Naive thymus-derived CD4-positive, alpha-beta T cell (primary cell): Measurements from ENCODE around the gene PRDM2. TPM values are rescaled to one million over a fixed set of nuclear protein-coding genes. Genes with fewer than 3 reads are reported as not detected.

Experiments
- ATAC-seq: fragments of 150-1000 bp; cut with Tn5 transposase; 2 replicates; pipeline ENCODE4 v1.10.0; 2021; ENCODE audit warnings: mild to moderate bottlenecking, moderate library complexity
- CTCF ChIA-PET: fragments of 350-600 bp; sonication (Branson Sonifier 250); formaldehyde crosslinking; loops from one replicate; lab custom pipeline; 2021; ENCODE audit warnings: antibody characterized with exemption; lab: Charles Lee
- POLR2A ChIA-PET: fragments of 350-600 bp; sonication (Branson Sonifier 250); formaldehyde crosslinking; loops from one replicate; lab custom pipeline; 2021; ENCODE audit warnings: antibody characterized with exemption, inconsistent platforms; lab: Charles Lee
- DNase-seq, 9 donors: peaks; one replicate each; pipeline versions ENCODE4 v3.0.0 to v3.0.0-alpha.2; 2020 to 2022; ENCODE audit warnings: mixed read lengths in 1 of 9
- H3K27ac ChIP-seq: one replicate; pipeline ENCODE4 v1.7.0; 2013; ENCODE audit warnings: mild to moderate bottlenecking, low read depth, low read length, moderate library complexity
- H3K27me3 ChIP-seq, 2 donors: one replicate each; pipeline ENCODE4 v1.7.0; 2013; ENCODE audit warnings: low read length in 2 of 2, mild to moderate bottlenecking in 2 of 2, moderate library complexity in 2 of 2; ENCODE audit not compliant: control insufficient read depth in 2 of 2, insufficient read depth in 2 of 2
- H3K36me3 ChIP-seq, 3 experiments: 1 replicate in 2 of 3; 2 replicates in 1 of 3; pipeline ENCODE4 v1.7.0; 2013; ENCODE audit warnings: low read length in 3 of 3, mild to moderate bottlenecking in 3 of 3, moderate library complexity in 1 of 3; ENCODE audit not compliant: insufficient read depth in 3 of 3, control insufficient read depth in 2 of 3
- H3K4me1 ChIP-seq, 2 donors: one replicate each; pipeline ENCODE4 v1.7.0; 2013; ENCODE audit warnings: low read length in 2 of 2, mild to moderate bottlenecking in 2 of 2, moderate library complexity in 1 of 2; ENCODE audit not compliant: control insufficient read depth in 2 of 2, insufficient read depth in 2 of 2
- H3K4me3 ChIP-seq: 2 replicates; pipeline ENCODE4 v1.7.0; 2013; ENCODE audit warnings: mild to moderate bottlenecking, low read length
- H3K9me3 ChIP-seq, 3 experiments: 1 replicate in 2 of 3; 2 replicates in 1 of 3; pipeline ENCODE4 v1.7.0; 2013; ENCODE audit warnings: low read length in 3 of 3; ENCODE audit not compliant: control insufficient read depth in 2 of 3
- H3K27ac Mint-ChIP-seq, 9 donors: one replicate each; pipeline ENCODE4 v1.8.0; 2020 to 2022; ENCODE audit warnings: mixed read lengths in 9 of 9, mild to moderate bottlenecking in 8 of 9, moderate library complexity in 5 of 9, inconsistent platforms in 2 of 9
- H3K27me3 Mint-ChIP-seq, 5 donors: one replicate each; pipeline ENCODE4 v1.8.0; 2021 to 2022; ENCODE audit warnings: mixed read lengths in 5 of 5, mild to moderate bottlenecking in 1 of 5
- H3K36me3 Mint-ChIP-seq, 5 donors: one replicate each; pipeline ENCODE4 v1.8.0; 2020 to 2022; ENCODE audit warnings: mixed read lengths in 5 of 5, mild to moderate bottlenecking in 3 of 5, inconsistent platforms in 1 of 5
- H3K4me1 Mint-ChIP-seq, 7 donors: one replicate each; pipeline ENCODE4 v1.8.0; 2020 to 2022; ENCODE audit warnings: mixed read lengths in 7 of 7, mild to moderate bottlenecking in 3 of 7, inconsistent platforms in 1 of 7
- H3K4me3 Mint-ChIP-seq, 10 donors: one replicate each; pipeline ENCODE4 v1.8.0; 2020 to 2022; ENCODE audit warnings: mild to moderate bottlenecking in 10 of 10, mixed read lengths in 10 of 10, moderate library complexity in 6 of 10, inconsistent platforms in 2 of 10
- H3K9me3 Mint-ChIP-seq, 11 donors: one replicate each; pipeline ENCODE4 v1.8.0; 2020 to 2022; ENCODE audit warnings: mixed read lengths in 11 of 11, mild to moderate bottlenecking in 4 of 11, inconsistent platforms in 1 of 11, moderate library complexity in 1 of 11
- intact Hi-C, 2 donors: fragments of 100-400 bp; cut with micrococcal nuclease; formaldehyde crosslinking; loops; one replicate each; pipeline ENCODE4 v1.15.1; 2023
- polyA plus RNA-seq, 2 donors: library from polyadenylated mRNA; unstranded; fragments of 300-500 nt; fragmentation: Illumina TruSeq; gene quantifications; one replicate each; pipeline ENCODE4 v1.2.3, GENCODE V29; 2021
- total RNA-seq, 6 experiments: library from RNA in 5 of 6; stranded (reverse) in 5 of 6; gene quantifications; 1 replicate in 5 of 6; 2 replicates in 1 of 6; pipeline ENCODE4 v1.2.3 and lab custom pipeline; 2021 to 2026

The PRDM2 gene
- total and polyA plus RNA-seq, 7 experiments from 2014 or later: 16.3 to 142 (median 114) TPM

DNA sequence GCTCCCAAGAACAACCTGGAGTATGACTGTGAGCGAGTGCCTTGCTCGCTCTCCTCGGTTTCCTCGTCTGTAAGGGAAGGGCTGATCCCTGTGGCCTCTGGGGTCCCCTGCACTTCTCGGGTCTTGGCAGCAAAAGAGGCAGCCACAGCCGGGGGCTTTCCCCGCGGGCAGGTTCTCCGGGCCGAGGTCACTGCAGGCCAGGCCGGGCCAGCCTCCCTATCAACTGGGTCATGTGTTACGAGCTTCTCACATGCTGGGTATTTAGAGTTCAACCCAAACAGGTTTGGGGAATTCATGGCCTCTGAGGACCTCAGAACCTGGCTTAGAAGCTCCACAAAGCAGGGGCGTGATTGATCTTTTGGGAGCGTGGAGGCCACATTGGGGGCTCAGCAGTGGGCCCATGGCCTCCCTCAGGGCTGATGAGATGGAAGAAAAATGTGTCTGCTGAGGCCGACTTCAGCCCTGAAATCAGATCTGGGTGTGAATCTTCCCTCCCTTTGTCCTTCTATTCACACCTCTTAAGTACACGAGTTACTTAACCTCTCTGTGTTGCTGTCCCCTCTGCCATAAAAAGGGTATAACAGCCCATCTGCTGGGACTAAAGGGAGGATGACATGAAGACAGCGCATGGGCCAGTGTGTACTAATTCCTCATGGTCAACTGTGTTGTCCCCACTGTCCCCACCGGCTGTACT lies 103.7 kb downstream of the PRDM2 start:
- H3K27ac ChIP-seq: no peak overlapping the region
- no peaks in the 10 kb centered on the region for H3K9me3 ChIP-seq
- H3K4me3 ChIP-seq: no peak overlapping the region
- H3K4me3 Mint-ChIP-seq: no peak overlapping the region
- intact Hi-C loops: no loop called here
- peaks cover 0 to 11% (median 0%) of the 10 kb centered on the region in 3 experiments for H3K36me3 ChIP-seq
- no peaks in the 10 kb centered on the region for H3K27me3 ChIP-seq
- peaks cover 0 to 19% (median 0%) of the 10 kb centered on the region in 5 donors for H3K36me3 Mint-ChIP-seq
- H3K4me1 ChIP-seq: no peaks in the 10 kb centered on the region
- ATAC-seq: no peak
- DNase-seq: no peak
- peaks cover 0 to 1% (median 0%) of the 10 kb centered on the region in 11 donors for H3K9me3 Mint-ChIP-seq
- peak overlapping the region in 1 of 9 donors; percentile 22 for H3K27ac Mint-ChIP-seq
- CTCF ChIA-PET: no interaction called here
- H3K27me3 Mint-ChIP-seq: no peaks in the 10 kb centered on the region
- POLR2A ChIA-PET: no interaction called here
- H3K4me1 Mint-ChIP-seq: peaks cover 10 to 35% (median 25%) of the 10 kb centered on the region in 7 donors

DNA sequence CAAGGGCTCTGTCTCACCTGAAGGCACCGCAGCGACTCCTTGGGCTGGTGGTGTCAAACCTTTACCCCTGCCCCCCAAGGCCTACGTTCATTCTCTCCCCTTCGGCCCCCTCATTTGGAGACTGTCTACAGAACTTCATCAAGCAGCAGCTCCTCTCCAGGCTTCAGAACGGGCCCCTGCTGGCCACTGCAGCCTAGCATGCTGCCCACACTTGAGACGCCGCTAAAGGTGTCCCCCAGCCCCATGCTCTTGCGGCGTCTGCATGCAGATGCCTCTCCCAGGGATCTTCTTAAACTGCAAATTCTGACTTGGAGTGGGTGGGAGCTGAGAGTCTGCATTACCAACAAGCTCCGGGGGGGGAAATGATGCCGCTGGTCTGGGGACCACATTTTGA lies 104.2 kb downstream of the PRDM2 start:
- Histone ChIP-seq H3K4me1 (no peaks in the 10 kb centered on the region), H3K9me3 (no peaks in the 10 kb centered on the region), H3K27ac (no peak overlapping the region), H3K4me3 (no peak overlapping the region), H3K27me3 (no peaks in the 10 kb centered on the region), H3K36me3 (peaks cover 0 to 11% (median 0%) of the 10 kb centered on the region in 3 experiments)
- POLR2A ChIA-PET: no interaction called here
- H3K27ac Mint-ChIP-seq: peak overlapping the region in 1 of 9 donors; percentile 26
- H3K4me3 Mint-ChIP-seq: no peak overlapping the region
- H3K4me1 Mint-ChIP-seq: peaks cover 10 to 40% (median 29%) of the 10 kb centered on the region in 7 donors
- intact Hi-C loops: no loop called here
- peaks cover 0 to 16% (median 0%) of the 10 kb centered on the region in 5 donors for H3K36me3 Mint-ChIP-seq
- DNase-seq (no peak), ATAC-seq (no peak)
- no peaks in the 10 kb centered on the region for H3K27me3 Mint-ChIP-seq
- CTCF ChIA-PET: no interaction called here
- peaks cover 0 to 1% (median 0%) of the 10 kb centered on the region in 11 donors for H3K9me3 Mint-ChIP-seq

- Mint-ChIP-seq H3K4me3 (no peak overlapping the region), H3K36me3 (peaks cover 0 to 21% (median 0%) of the 10 kb centered on the region in 5 donors), H3K4me1 (peaks cover 5 to 40% (median 27%) of the 10 kb centered on the region in 7 donors), H3K27me3 (no peaks in the 10 kb centered on the region), H3K27ac (no peak overlapping the region), H3K9me3 (peaks cover 0 to 1% (median 0%) of the 10 kb centered on the region in 11 donors)
- H3K9me3 ChIP-seq: no peaks in the 10 kb centered on the region
- no peaks in the 10 kb centered on the region for H3K27me3 ChIP-seq
- no peaks in the 10 kb centered on the region for H3K4me1 ChIP-seq
- no peak overlapping the region for H3K4me3 ChIP-seq
- POLR2A ChIA-PET: no interaction called here
- intact Hi-C loops: no loop called here
- ATAC-seq (no peak), DNase-seq (no peak)
- no peak overlapping the region for H3K27ac ChIP-seq
- H3K36me3 ChIP-seq: peaks cover 0 to 11% (median 0%) of the 10 kb centered on the region in 3 experiments
- CTCF ChIA-PET: interaction anchor here (0.6 kb wide), 1 partner anchor 149 kb away, joined by 3 read pairs; no protein-coding TSS in a partner anchor
Observed at GRCh38 chr1:13805431-13805830, 105.4 kb downstream of the PRDM2 start.

GRCh38 chr1:13806108-13806507 lies 106.1 kb downstream of the PRDM2 start:
- DNase-seq: no peak
- no peak overlapping the region for H3K4me3 Mint-ChIP-seq
- Histone ChIP-seq H3K27me3 (no peaks in the 10 kb centered on the region), H3K9me3 (no peaks in the 10 kb centered on the region), H3K36me3 (peaks cover 0 to 11% (median 0%) of the 10 kb centered on the region in 3 experiments), H3K27ac (no peak overlapping the region), H3K4me3 (no peak overlapping the region), H3K4me1 (no peaks in the 10 kb centered on the region)
- H3K4me1 Mint-ChIP-seq: peaks cover 6 to 40% (median 27%) of the 10 kb centered on the region in 7 donors
- H3K27me3 Mint-ChIP-seq: no peaks in the 10 kb centered on the region
- no peak for ATAC-seq
- H3K36me3 Mint-ChIP-seq: peaks cover 0 to 21% (median 0%) of the 10 kb centered on the region in 5 donors
- H3K9me3 Mint-ChIP-seq: peaks cover 0 to 1% (median 0%) of the 10 kb centered on the region in 11 donors
- POLR2A ChIA-PET: interaction anchor here (0.7 kb wide), 1 partner anchor 9 kb away, joined by 3 read pairs; no protein-coding TSS in a partner anchor
- intact Hi-C loops: loop anchor here in 1 of 2 donors (1.0 kb wide), 1 partner anchor 47 kb away; no protein-coding TSS in a partner anchor
- peak overlapping the region in 1 of 9 donors; percentile 26 for H3K27ac Mint-ChIP-seq
- CTCF ChIA-PET: no interaction called here

DNA sequence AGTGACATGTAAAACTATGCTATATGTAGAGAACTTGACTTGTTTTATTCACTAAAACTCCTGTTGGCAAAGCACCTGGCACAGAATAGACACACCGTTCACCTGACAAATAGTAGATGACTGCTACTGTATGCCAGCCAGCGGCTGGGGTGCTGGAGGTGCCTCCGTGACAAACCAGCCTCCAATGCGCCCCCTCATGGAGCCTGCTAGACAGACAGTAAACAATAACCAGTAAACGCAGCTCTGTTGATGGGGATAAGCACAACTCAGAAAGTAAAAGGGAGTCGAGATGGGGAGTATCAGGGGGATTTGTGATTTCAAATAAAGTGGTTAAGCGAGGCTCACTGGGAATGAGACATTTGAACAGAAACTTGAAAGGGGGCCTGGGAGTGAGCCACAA lies 107.2 kb downstream of the PRDM2 start:
- intact Hi-C loops: no loop called here
- peaks cover 9 to 51% (median 33%) of the 10 kb centered on the region in 7 donors for H3K4me1 Mint-ChIP-seq
- CTCF ChIA-PET: no interaction called here

DNA sequence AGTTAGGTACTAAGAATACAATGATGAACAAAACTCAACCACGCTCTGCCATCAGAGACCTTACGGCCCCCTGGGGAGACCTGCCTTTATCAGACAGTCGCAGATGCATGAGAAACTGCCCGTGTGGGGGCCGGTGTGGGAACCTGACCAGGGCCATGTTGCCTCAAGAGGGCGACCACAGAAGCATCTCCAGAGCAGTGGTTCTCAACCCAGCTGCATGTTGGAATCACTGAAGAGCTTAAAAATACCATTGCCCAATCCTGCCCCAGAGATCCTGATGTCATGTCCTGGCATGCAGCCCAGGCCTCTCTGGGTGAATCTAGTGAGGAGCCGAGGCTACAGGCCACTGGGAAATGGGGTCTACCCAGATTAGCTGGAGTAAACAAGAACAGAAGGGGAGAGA lies 108.7 kb downstream of the PRDM2 start:
- Mint-ChIP-seq H3K4me3 (no peak overlapping the region), H3K27me3 (no peaks in the 10 kb centered on the region), H3K36me3 (peaks cover 0 to 25% (median 0%) of the 10 kb centered on the region in 5 donors), H3K27ac (no peak overlapping the region), H3K9me3 (peaks cover 0 to 1% (median 0%) of the 10 kb centered on the region in 11 donors), H3K4me1 (peaks cover 15 to 48% (median 28%) of the 10 kb centered on the region in 7 donors)
- Histone ChIP-seq H3K36me3 (peaks cover 0 to 11% (median 0%) of the 10 kb centered on the region in 3 experiments), H3K4me1 (no peaks in the 10 kb centered on the region), H3K27me3 (no peaks in the 10 kb centered on the region), H3K27ac (no peak overlapping the region), H3K4me3 (no peak overlapping the region), H3K9me3 (no peaks in the 10 kb centered on the region)
- POLR2A ChIA-PET: no interaction called here
- intact Hi-C loops: loop anchor here in 1 of 2 donors (2.0 kb wide), 1 partner anchor 78 kb away; no protein-coding TSS in a partner anchor
- CTCF ChIA-PET: no interaction called here
- no peak for DNase-seq
- no peak for ATAC-seq

More for the DNA sequence above, 107.2 kb downstream of the PRDM2 start:
- H3K4me1 ChIP-seq: no peaks in the 10 kb centered on the region
- H3K4me3 ChIP-seq: no peak overlapping the region
- POLR2A ChIA-PET: no interaction called here
- ATAC-seq: no peak
- peak overlapping the region in 5 of 9 donors; percentile 13 to 89 (median 29) for H3K27ac Mint-ChIP-seq
- H3K36me3 ChIP-seq: peaks cover 0 to 11% (median 0%) of the 10 kb centered on the region in 3 experiments
- peaks cover 0 to 1% (median 0%) of the 10 kb centered on the region in 11 donors for H3K9me3 Mint-ChIP-seq
- no peak for DNase-seq
- H3K27me3 ChIP-seq: no peaks in the 10 kb centered on the region
- H3K27me3 Mint-ChIP-seq: no peaks in the 10 kb centered on the region
- no peaks in the 10 kb centered on the region for H3K9me3 ChIP-seq
- H3K27ac ChIP-seq: no peak overlapping the region
- H3K4me3 Mint-ChIP-seq: no peak overlapping the region
- H3K36me3 Mint-ChIP-seq: peaks cover 0 to 22% (median 0%) of the 10 kb centered on the region in 5 donors
